Right lobe of liver (tissue), 4 donors: ENCODE data around the gene B3GALT6.

ENCODE experiments used
- CTCF ChIP-seq, 4 donors: fragments of 200-600 bp in 3 of 4; fragments of 450-650 bp in 1 of 4; IDR thresholded peaks; one replicate each; pipeline versions ENCODE4 v1.5.1 to v1.8.0; 2016 to 2022; ENCODE audit warnings: antibody characterized with exemption in 4 of 4, mild to moderate bottlenecking in 2 of 4
- POLR2A ChIP-seq: fragments of 450-650 bp; IDR thresholded peaks from one replicate; pipeline ENCODE4 v1.6.1; 2017; ENCODE audit warnings: antibody characterized with exemption, mild to moderate bottlenecking
- donor health status: DM: no; HTN: no; CAD: no.
- donor health status: DM: no; HTN: no; CAD: no.
- donor health status: DM: no; HTN: yes; CAD: no.

- TF ChIP-seq CTCF (IDR thresholded peaks at IDR 0.05) (no peak), POLR2A (no peak)
Observed at GRCh38 chr1:1259951-1260600, 28.0 kb downstream of the B3GALT6 start.
